H54 (cell line): ENCODE data around the gene CCDC57.
"Not testable (repeated sequence)": the region's sequence is repeated elsewhere in the genome, so short reads cannot be mapped to it uniquely, and the experiment has no call there.

Source experiments
- DNase-seq: peaks from one replicate; pipeline ENCODE4 v3.0.0; 2011; ENCODE audit warnings: low spot score, mixed read lengths; ENCODE audit not compliant: insufficient read length
- FAIRE-seq: peaks from 3 replicates; lab custom pipeline; 2011; peaks lifted over from hg19 to GRCh38; lab: Jason Lieb, UNC
- POLR2A ChIP-seq: IDR thresholded peaks from 2 replicates; pipeline ENCODE4 v1.6.1; 2011; ENCODE audit warnings: low read depth, mild to moderate bottlenecking, low read length

Gene CCDC57, protein sequence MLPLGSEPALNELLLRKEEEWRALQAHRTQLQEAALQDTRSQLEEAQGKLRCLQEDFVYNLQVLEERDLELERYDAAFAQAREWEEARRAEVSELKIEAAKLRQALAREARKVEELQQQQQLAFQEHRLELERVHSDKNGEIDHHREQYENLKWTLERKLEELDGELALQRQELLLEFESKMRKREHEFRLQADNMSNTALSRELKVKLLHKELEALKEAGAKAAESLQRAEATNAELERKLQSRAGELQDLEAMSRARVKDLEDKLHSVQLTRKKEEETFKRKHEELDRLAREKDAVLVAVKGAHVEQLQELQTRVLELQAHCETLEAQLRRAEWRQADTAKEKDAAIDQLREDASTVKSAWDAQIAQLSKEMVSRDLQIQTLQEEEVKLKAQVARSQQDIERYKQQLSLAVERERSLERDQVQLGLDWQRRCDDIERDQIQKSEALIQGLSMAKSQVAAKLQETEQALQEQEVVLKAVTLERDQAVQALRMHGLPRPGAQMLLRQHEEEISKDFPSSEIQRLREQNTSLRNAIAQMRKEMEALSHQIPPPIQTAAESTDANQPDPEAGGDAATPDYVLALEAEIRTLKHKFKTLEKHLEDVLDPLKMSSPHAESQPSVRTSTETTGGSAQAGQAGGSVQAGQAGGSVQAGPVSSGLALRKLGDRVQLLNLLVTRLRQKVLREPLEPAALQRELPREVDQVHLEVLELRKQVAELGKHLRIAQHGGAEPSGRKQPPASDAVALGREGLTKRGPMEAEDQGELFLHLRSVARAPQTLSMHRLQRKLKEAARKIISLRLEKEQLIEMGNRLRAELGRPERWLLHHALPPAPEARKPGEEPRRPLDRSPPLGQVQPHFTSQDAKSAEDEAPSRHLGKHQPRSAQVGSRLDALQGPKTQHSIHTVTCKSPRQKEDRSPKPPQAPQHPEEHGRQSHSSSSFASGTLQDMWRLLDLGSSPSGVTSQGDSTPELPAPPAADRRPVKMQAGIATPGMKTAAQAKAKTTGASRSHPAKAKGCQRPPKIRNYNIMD

DNA sequence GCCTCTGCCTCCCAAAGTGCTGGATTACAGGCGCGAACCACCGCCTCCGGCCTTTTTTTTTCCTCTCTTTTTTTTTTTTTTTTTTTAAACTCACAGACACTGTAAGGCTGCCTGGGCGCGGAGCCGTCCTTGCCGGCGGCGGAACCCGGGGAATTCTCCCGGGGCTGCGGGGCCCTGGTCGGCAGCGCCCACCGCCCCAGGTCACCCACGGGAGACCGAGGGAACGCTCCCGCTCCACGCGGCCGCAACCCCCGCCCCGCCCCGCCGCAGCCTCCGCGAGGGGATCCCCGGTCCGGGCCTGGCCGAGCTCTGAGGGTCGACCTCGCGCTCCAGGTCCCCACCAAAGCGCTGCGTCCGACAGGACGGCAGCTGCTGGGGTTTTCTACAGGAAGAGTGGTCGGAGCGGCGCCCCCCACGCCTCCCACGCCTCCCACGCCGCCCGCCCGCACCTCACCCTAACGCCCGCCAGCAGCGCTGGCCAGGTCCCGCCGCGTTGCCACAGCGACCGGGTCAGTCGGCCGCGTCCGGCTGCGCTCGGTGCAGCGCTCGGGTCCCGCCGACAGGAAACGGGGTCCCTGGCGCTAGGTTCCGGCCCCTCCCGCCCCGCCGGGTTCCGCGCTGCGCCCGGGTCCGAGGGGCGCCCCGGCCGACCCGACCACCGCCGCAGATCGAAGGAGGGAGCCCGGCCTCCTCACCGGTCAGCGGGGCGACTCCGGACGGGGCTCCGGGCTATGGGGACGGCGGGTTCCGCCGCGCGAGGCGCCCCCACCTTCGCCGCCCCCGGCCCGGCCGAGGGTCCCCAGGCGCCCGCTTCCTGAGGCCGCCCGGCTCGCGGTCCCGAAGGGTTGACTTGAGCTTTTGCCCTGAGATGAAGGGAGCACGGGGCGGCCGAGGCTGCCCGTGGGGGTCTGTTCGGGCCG is at the start of gene CCDC57:
Gene CCDC57, minus strand, starts transcription at position 512 of the 920 bp plus-strand sequence. CDS start 10,898 bp downstream, outside the sequence.
- FAIRE-seq (no peak), DNase-seq (peak; percentile 87)
- TF ChIP-seq POLR2A, result peak; percentile 78

DNA sequence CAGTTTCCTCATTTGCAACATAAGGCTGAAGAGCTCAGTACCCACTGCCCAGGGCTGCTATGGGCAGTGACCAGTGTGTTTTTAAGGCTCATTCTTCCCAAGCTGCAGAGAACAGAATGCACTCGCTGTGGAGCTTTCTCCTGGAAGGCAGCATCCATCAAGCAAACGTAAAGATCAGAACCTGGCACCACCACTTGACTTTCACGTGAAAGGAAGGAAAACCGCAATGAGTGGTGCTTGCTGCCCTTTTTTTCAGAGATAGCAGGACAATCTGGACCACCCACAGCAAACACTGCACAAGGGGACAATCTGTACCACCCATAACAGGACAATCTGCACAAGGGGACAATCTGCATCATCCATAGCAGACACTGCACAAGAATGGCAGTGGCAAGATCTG is 49.7 kb upstream of the CCDC57 start:
- no peak for DNase-seq
- no peak for TF ChIP-seq POLR2A
- FAIRE-seq, result no peak

DNA sequence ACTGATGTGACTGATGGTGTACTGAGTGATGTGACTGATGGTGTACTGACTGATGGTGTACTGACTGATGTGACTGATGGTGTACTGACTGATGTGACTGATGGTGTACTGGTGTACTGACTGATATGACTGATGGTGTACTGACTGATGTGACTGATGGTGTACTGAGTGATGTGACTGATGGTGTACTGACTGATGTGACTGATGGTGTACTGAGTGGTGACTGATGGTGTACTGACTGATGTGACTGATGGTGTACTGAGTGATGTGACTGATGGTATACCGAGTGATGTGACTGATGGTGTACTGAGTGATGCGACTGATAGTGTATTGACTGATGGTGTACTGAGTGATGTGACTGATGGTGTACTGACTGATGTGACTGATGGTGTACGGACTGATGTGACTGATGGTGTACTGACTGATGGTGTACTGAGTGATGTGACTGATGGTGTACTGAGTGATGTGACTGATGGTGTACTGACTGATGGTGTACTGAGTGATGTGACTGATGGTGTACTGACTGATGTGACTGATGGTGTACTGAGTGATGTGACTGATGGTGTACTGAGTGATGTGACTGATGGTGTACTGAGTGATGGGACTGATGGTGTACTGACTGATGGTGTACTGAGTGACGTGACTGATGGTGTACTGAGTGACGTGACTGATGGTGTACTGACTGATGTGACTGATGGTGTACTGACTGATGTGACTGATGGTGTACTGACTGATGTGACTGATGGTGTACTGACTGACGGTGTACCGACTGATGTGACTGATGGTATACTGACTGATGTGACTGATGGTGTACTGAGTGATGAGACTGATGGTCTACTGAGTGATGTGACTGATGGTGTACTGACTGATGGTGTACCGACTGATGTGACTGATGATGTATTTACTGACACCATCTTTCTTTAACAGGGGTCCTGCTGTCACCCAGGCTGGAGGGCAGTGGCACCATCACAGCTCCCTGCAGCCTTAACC is 47.6 kb upstream of the CCDC57 start:
- not testable (repeated sequence) for DNase-seq, FAIRE-seq

DNA sequence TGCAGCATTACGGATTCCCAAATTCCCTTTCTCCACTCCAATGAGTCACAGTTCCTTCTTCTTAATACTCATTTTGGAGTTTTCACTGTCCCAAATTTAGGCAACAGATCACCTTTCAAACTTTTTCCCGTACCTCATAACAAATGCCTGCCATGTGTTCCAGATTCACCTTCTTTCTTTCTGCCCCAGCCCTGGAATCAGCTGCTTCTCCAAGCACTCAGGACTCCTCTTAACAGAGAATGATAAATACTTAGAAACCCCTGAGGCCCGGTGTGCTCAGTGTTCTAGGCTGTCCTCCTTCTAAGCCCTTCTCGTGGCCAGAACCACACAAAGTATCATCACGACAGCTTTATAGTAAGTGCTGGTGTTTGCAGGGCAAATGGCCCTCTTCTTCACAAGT is 45.9 kb upstream of the CCDC57 start:
- TF ChIP-seq POLR2A, result no peak
- no peak for FAIRE-seq

DNA sequence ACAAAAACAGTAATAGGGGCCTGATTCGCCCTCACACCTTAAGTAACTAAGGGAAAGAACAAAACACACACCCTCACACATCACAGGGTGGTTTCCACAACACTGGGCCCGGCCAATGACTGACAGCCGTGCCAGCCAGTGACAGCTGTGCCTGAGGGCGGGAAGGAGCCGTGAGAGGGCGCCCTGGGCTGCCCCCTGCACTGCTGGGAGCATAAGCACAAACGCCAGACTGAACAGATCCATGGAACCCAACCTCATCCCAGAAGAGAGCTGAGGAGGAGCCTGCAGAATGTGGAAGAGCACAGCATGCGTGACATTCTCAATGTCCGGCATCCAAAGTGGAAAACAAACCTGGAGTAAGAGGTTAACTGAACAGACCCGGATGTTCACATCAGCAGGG is 44.8 kb upstream of the CCDC57 start:
- DNase-seq (no peak), FAIRE-seq (no peak)
- TF ChIP-seq POLR2A, result no peak

More for the DNA sequence above, 45.9 kb upstream of the CCDC57 start:
- DNase-seq, result no peak

DNA sequence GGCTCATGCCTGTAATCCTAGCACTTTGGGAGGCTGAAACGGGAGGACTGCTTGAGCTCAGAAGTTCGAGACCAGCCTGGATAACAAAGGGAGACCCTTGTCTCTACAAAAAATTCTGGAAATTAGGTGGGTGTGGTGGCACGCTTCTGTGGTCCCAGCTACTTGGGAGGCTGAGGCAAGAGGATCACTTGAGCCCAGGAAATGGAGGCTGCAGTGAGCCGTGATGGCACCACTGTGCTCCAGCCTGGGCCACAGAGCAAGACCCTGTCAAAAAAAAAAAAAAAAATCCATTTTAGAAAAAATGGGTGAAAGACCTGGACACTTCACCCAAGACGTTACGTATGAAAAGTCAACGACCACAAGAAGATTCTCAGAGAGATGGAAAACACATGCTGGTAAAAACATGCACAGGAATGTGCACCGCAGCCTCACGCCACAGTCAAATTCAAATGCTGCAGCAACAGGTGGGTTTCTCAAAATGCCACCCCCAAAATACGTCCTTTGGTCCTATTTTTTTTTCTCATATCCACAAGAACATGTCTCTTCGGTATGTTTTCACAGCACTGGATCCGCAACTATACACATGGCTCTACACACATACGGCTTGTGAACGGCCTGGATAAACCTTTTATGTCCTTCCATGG is 43.7 kb upstream of the CCDC57 start:
- FAIRE-seq (no peak), DNase-seq (no peak)
- TF ChIP-seq POLR2A, result no peak

DNA sequence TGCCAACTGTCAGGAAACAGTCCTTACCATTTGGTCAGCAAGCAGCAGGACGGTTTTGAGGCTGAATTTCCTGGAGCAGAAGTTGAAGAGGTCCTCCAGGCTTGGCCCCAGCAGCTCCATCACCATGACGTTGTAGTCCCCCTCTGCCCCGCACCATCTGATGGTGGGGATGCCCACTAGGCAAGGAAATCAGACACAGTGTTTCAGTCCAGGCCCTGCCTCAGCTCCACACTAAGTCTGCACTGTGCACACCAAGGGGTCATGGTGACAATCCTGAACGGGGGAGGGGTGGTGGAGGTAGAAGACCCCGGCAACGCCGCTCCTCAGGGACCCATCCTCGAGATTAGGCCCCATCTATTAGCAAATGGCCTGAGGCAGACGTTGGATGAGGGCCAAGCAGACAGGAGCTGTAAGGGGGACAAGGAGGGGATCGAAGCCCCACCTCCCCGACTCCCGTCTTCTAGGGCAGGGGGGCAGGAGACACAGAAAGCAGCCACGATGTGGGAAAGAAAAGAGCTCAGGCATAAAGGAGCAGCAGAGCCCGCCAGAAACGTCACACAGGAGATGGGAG is 42.8 kb upstream of the CCDC57 start:
- TF ChIP-seq POLR2A, result no peak
- no peak for FAIRE-seq
- no peak for DNase-seq

DNA sequence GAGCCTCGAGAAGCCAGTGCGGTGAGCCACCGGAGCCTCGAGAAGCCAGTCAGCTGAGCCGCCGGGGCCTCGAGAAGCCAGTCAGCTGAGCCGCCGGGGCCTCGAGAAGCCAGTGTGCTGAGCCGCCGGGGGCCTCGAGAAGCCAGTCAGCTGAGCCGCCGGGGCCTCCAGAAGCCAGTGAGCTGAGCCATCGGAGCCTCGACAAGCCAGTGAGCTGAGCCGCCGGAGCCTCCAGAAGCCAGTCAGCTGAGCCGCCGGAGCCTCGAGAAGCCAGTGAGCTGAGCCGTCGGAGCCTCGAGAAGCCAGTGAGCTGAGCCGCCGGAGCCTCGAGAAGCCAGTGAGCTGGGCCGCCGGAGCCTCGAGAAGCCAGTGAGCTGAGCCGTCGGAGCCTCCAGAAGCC is 42.1 kb upstream of the CCDC57 start:
- DNase-seq, FAIRE-seq: not testable (repeated sequence)

DNA sequence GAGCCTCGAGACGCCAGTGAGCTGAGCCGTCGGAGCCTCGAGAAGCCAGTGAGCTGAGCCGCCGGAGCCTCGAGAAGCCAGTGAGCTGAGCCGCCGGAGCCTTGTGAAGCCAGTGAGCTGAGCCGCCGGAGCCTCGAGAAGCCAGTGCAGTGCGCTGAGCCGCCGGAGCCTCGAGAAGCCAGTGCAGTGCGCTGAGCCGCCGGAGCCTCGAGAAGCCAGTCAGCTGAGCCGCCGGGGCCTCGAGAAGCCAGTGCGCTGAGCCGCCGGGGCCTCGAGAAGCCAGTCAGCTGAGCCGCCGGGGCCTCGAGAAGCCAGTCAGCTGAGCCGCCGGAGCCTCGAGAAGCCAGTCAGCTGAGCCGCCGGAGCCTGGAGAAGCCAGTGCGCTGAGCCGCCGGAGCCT is 41.5 kb upstream of the CCDC57 start:
- DNase-seq, FAIRE-seq: not testable (repeated sequence)

DNA sequence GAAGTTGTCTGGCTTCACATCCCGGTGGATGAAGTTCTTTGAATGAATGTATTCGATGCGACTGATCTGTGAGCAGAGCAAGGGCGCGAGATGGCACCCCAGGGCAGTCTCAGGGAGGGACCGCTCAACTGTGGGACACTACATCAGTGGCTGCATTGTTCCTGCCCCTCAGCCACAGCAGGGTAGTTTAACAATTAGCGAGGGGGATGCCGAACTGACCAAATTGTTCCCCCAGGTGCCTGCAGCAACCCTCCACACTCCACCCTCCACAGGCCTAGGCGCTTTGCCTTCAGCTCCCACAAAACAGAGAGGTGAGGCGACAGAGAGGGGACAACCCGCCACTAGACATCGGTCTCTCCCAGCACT is 40.5 kb upstream of the CCDC57 start:
- TF ChIP-seq POLR2A, result no peak
- FAIRE-seq, result no peak
- no peak for DNase-seq

DNA sequence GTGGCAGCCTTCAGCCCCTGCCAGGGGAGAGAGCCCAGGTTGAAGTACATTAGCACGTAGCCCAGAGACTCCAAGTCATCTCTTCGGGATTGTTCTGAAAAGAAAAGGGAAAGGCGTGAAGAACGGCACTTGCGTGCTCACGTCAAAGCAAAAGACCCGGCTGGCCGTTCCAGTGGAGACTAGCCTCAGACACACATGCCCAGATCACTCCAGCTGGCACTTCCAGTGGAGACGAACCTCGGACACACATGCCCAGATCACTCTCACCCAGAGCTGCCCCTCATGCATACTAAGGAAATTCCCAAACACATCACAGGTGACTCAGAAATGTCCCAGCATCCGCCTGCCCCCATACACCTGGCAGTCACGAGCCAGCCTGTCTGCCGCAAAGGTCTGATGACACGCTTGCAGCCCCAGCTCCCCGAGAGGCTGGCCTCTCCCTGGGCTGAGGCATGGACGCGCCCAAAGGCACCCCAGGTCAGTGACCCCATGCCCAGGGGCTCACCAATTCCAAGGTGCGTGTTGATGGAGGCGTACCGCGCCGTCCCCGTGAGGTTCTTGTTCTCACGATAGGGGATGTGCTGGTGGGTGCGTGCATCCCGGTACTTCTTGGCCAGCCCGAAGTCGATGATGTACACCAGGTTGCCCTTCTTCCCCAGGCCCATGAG is 40.0 kb upstream of the CCDC57 start:
- no peak for TF ChIP-seq POLR2A
- FAIRE-seq (no peak), DNase-seq (no peak)
